ENCODE measurements around the gene CHAC1. TPM values are rescaled to one million over a fixed set of nuclear protein-coding genes. Genes with fewer than 3 reads are reported as not detected.

The CHAC1 gene
- total RNA-seq, 1 donor = 13.4 TPM

GRCh38 chr15:40992241-40992741, 39.0 kb downstream of the CHAC1 start:
- peak; percentile 77 for DNase-seq (ENCODE audit: low read depth)
- TF ChIP-seq CTCF (IDR thresholded peaks at IDR 0.05; ENCODE audit: insufficient read depth, low read depth, low read length) = no peak
- H3K4me3 ChIP-seq (ENCODE audit: low read depth, low read length) = no peak overlapping the region

- DNase-seq (ENCODE audit: low read depth) = no peak
- no peak for TF ChIP-seq CTCF (IDR thresholded peaks at IDR 0.05; ENCODE audit: insufficient read depth, low read depth, low read length)
- H3K4me3 ChIP-seq (ENCODE audit: low read depth, low read length) = no peak overlapping the region
These were observed 39.6 kb downstream of the CHAC1 start for GRCh38 chr15:40992825-40993224.

GRCh38 chr15:40995656-40996055, 42.4 kb downstream of the CHAC1 start:
- no peak overlapping the region for H3K4me3 ChIP-seq (ENCODE audit: low read depth, low read length)
- TF ChIP-seq CTCF (IDR thresholded peaks at IDR 0.05; ENCODE audit: insufficient read depth, low read depth, low read length) = no peak
- DNase-seq (ENCODE audit: low read depth) = no peak

GRCh38 chr15:40999190-40999589, 45.9 kb downstream of the CHAC1 start:
- no peak overlapping the region for H3K4me3 ChIP-seq (ENCODE audit: low read depth, low read length)
- no peak for TF ChIP-seq CTCF (IDR thresholded peaks at IDR 0.05; ENCODE audit: insufficient read depth, low read depth, low read length)
- DNase-seq (ENCODE audit: low read depth) = peak; percentile 94

GRCh38 chr15:41001524-41002214, 48.4 kb downstream of the CHAC1 start:
- TF ChIP-seq CTCF (IDR thresholded peaks at IDR 0.05; ENCODE audit: insufficient read depth, low read depth, low read length) = no peak
- DNase-seq (ENCODE audit: low read depth) = peak; percentile 79
- H3K4me3 ChIP-seq (ENCODE audit: low read depth, low read length) = no peak overlapping the region

GRCh38 chr15:41004490-41004889, 51.2 kb downstream of the CHAC1 start:
- no peak for TF ChIP-seq CTCF (IDR thresholded peaks at IDR 0.05; ENCODE audit: insufficient read depth, low read depth, low read length)
- DNase-seq (ENCODE audit: low read depth) = no peak
- H3K4me3 ChIP-seq (ENCODE audit: low read depth, low read length) = no peak overlapping the region

Small RNA genes lying within 50 kb of the gene (small RNA-seq; reads per million reads assigned to genes)
- gene ISCA1P4 = not detected

Other genes with a start within 250 kb of the CHAC1 start
- 17.3 and 17.4 TPM in 2 replicates for gene RMDN3, start 198.2 kb upstream of the CHAC1 start, total RNA-seq
- gene GCHFR, start 189.4 kb upstream of the CHAC1 start, total RNA-seq = 2.6 and 2.9 TPM in 2 replicates
- gene C15orf62, start 183.5 kb upstream of the CHAC1 start, total RNA-seq = under 0.01 TPM in 1 of 2 replicates, not detected in the other
- gene ZFYVE19, start 146.4 kb upstream of the CHAC1 start, total RNA-seq = 17.3 and 21.6 TPM in 2 replicates
- gene DNAJC17, start 146.0 kb upstream of the CHAC1 start, total RNA-seq = 24.5 and 30.7 TPM in 2 replicates
- gene PPP1R14D, start 124.8 kb upstream of the CHAC1 start, total RNA-seq = not detected in 2 replicates
- gene SPINT1, start 109.4 kb upstream of the CHAC1 start, total RNA-seq = 0.32 and 0.43 TPM in 2 replicates
- under 0.01 TPM in 1 of 2 replicates, not detected in the other for gene RHOV, start 79.2 kb upstream of the CHAC1 start, total RNA-seq
- gene VPS18, start 59.0 kb upstream of the CHAC1 start, total RNA-seq = 48.8 and 62.2 TPM in 2 replicates
- gene DLL4, start 24.1 kb upstream of the CHAC1 start, total RNA-seq = 5.5 and 6.0 TPM in 2 replicates
- gene INO80, start 162.8 kb downstream of the CHAC1 start, total RNA-seq = 21.6 and 29.8 TPM in 2 replicates